Measurements from ENCODE around the gene GRID2. TPM values are rescaled to one million over a fixed set of nuclear protein-coding genes. Genes with fewer than 3 reads are reported as not detected.

Gene GRID2
- total and polyA plus RNA-seq, 2 donors from 2014 or later = 0.19 TPM; not detected in 1

GRCh38 chr4:93764639-93765246 lies 1461.0 kb downstream of the GRID2 start:
- intact Hi-C loops (cut with DNase I) = no loop called here
- H3K4me3 ChIP-seq (ENCODE audit: low read length in 3 of 3) = no peak overlapping the region
- peak in 2 of 5 donors; percentile 66 to 80 for DNase-seq
- no peaks in the 10 kb centered on the region for H3K36me3 ChIP-seq (ENCODE audit: control insufficient read depth in 2 of 3, insufficient read depth in 3 of 3, low read length in 3 of 3)
- H3K4me1 ChIP-seq (ENCODE audit: control insufficient read depth in 2 of 3, insufficient read depth in 2 of 3, low read depth in 1 of 3, low read length in 3 of 3) = no peaks in the 10 kb centered on the region
- peak; percentile 71 for TF ChIP-seq CTCF (IDR thresholded peaks at IDR 0.05; ENCODE audit: borderline replicate concordance, extremely low read depth, insufficient read depth)
- no peak overlapping the region for H3K27ac ChIP-seq (ENCODE audit: low read depth in 2 of 2, low read length in 2 of 2)
- no peaks in the 10 kb centered on the region for H3K27me3 ChIP-seq (ENCODE audit: control insufficient read depth, insufficient read depth, low read length)
- no peak overlapping the region for H3K9ac ChIP-seq (ENCODE audit: low read length in 3 of 3)
- FAIRE-seq = peak; percentile 89
- H3K9me3 ChIP-seq (ENCODE audit: control insufficient read depth in 2 of 3, insufficient read depth in 1 of 3, low read length in 3 of 3) = no peaks in the 10 kb centered on the region

GRCh38 chr4:93767917-93768316 lies 1464.2 kb downstream of the GRID2 start:
- FAIRE-seq = no peak
- no peaks in the 10 kb centered on the region for H3K27me3 ChIP-seq (ENCODE audit: control insufficient read depth, insufficient read depth, low read length)
- no peak for TF ChIP-seq CTCF (IDR thresholded peaks at IDR 0.05; ENCODE audit: borderline replicate concordance, extremely low read depth, insufficient read depth)
- H3K27ac ChIP-seq (ENCODE audit: low read depth in 2 of 2, low read length in 2 of 2) = no peak overlapping the region
- no peak for DNase-seq
- no peak overlapping the region for H3K4me3 ChIP-seq (ENCODE audit: low read length in 3 of 3)
- no peaks in the 10 kb centered on the region for H3K4me1 ChIP-seq (ENCODE audit: control insufficient read depth in 2 of 3, insufficient read depth in 2 of 3, low read depth in 1 of 3, low read length in 3 of 3)
- H3K36me3 ChIP-seq (ENCODE audit: control insufficient read depth in 2 of 3, insufficient read depth in 3 of 3, low read length in 3 of 3) = no peaks in the 10 kb centered on the region
- no peaks in the 10 kb centered on the region for H3K9me3 ChIP-seq (ENCODE audit: control insufficient read depth in 2 of 3, insufficient read depth in 1 of 3, low read length in 3 of 3)
- intact Hi-C loops (cut with DNase I) = no loop called here
- no peak overlapping the region for H3K9ac ChIP-seq (ENCODE audit: low read length in 3 of 3)

- DNase-seq (no peak), FAIRE-seq (no peak)
- no peaks in the 10 kb centered on the region for H3K9me3 ChIP-seq (ENCODE audit: control insufficient read depth in 2 of 3, insufficient read depth in 1 of 3, low read length in 3 of 3)
- no peak overlapping the region for H3K4me3 ChIP-seq (ENCODE audit: low read length in 3 of 3)
- H3K27me3 ChIP-seq (ENCODE audit: control insufficient read depth, insufficient read depth, low read length) = no peaks in the 10 kb centered on the region
- no peaks in the 10 kb centered on the region for H3K36me3 ChIP-seq (ENCODE audit: control insufficient read depth in 2 of 3, insufficient read depth in 3 of 3, low read length in 3 of 3)
- H3K9ac ChIP-seq (ENCODE audit: low read length in 3 of 3) = no peak overlapping the region
- TF ChIP-seq CTCF (IDR thresholded peaks at IDR 0.05; ENCODE audit: borderline replicate concordance, extremely low read depth, insufficient read depth) = no peak
- intact Hi-C loops (cut with DNase I) = no loop called here
- no peak overlapping the region for H3K27ac ChIP-seq (ENCODE audit: low read depth in 2 of 2, low read length in 2 of 2)
- no peaks in the 10 kb centered on the region for H3K4me1 ChIP-seq (ENCODE audit: control insufficient read depth in 2 of 3, insufficient read depth in 2 of 3, low read depth in 1 of 3, low read length in 3 of 3)
Measured at GRCh38 chr4:93770201-93770600, 1466.4 kb downstream of the GRID2 start.

All from kidney (tissue), 14 donors.